ENCODE results near the gene RSPH9. TPM values are rescaled to one million over a fixed set of nuclear protein-coding genes. Genes with fewer than 3 reads are reported as not detected.

RSPH9 gene
- total and polyA plus RNA-seq, 2 donors (not counting 3 experiments of a cell fraction or from before 2014, with no cell fraction given), result 0.18 to 0.27 TPM

- dilution Hi-C loops (cut with MboI; ENCODE audit: extremely low pct_ligation_motif_present, low sequenced_read_pairs) (no loop called here), intact Hi-C loops (cut with micrococcal nuclease) (no loop called here)
- Histone ChIP-seq H3K27me3 (ENCODE audit: control insufficient read depth in 2 of 2, insufficient read depth in 2 of 2, low read length in 2 of 2) (no peaks in the 10 kb centered on the region), H3K9me3 (replicated peaks; ENCODE audit: control insufficient read depth, insufficient read depth, low read length) (no peaks in the 10 kb centered on the region), H3K36me3 (ENCODE audit: control insufficient read depth in 2 of 2, extremely low read depth in 1 of 2, insufficient read depth in 2 of 2, low read length in 2 of 2) (no peaks in the 10 kb centered on the region), H3K4me3 (replicated peaks in 1 of 3; ENCODE audit: insufficient read depth in 1 of 3, low read depth in 1 of 3, low read length in 3 of 3) (no peak overlapping the region), H3K9me1 (replicated peaks; ENCODE audit: control insufficient read depth, extremely low read depth, insufficient read depth, low read length) (no peaks in the 10 kb centered on the region), H3K4me1 (ENCODE audit: control insufficient read depth, extremely low read depth, insufficient read depth, low read length) (no peaks in the 10 kb centered on the region), H2AFZ (ENCODE audit: low read depth, low read length) (no peak overlapping the region), H3K4me2 (ENCODE audit: insufficient read depth, low read length) (no peak overlapping the region), H4K20me1 (replicated peaks; ENCODE audit: control insufficient read depth, extremely low read depth, insufficient read depth, low read length) (no peaks in the 10 kb centered on the region), H3K9ac (replicated peaks; ENCODE audit: extremely low read depth, insufficient read depth, low read length) (no peak overlapping the region), H3K27ac (ENCODE audit: insufficient read depth, low read depth, low read length) (no peak overlapping the region), H3K79me2 (ENCODE audit: control insufficient read depth, insufficient read depth, low read length) (no peaks in the 10 kb centered on the region)
- CTCF ChIA-PET, result interaction anchor here (1.0 to 1.5 kb wide), 2 partner anchors 10 to 12 kb away, joined by 4 to 13 read pairs; no protein-coding TSS in a partner anchor
- POLR2A ChIA-PET, result interaction anchor here (0.6 kb wide), 1 partner anchor 532 kb away, joined by 3 read pairs; no protein-coding TSS in a partner anchor
- FAIRE-seq (no peak), DNase-seq (ENCODE audit: low read depth, low spot score) (no peak)
- TF ChIP-seq POLR2A (IDR thresholded peaks at IDR 0.05; ENCODE audit: low read depth, low read length), result no peak
- TF ChIP-seq JUN (IDR thresholded peaks at IDR 0.05; ENCODE audit: borderline replicate concordance, insufficient read depth, insufficient read length, low read depth), result no peak
- no peak for TF ChIP-seq FOS (IDR thresholded peaks at IDR 0.05; ENCODE audit: borderline replicate concordance, insufficient read depth, low read length)
- no peak for TF ChIP-seq MYC (IDR thresholded peaks at IDR 0.05; ENCODE audit: low read depth, low read length)
- TF ChIP-seq MAX (IDR thresholded peaks at IDR 0.05; ENCODE audit: insufficient read depth, insufficient read length), result no peak
- TF ChIP-seq CTCF (IDR thresholded peaks at IDR 0.05; ENCODE audit: extremely low read depth in 1 of 2, insufficient read depth in 1 of 2, low read depth in 1 of 2, low read length in 2 of 2), result no peak
- TF ChIP-seq POLR2AphosphoS5 (IDR thresholded peaks at IDR 0.05; ENCODE audit: insufficient read depth, low read depth, low read length), result no peak
- no peak for TF ChIP-seq EZH2 (IDR thresholded peaks at IDR 0.05; ENCODE audit: borderline replicate concordance, low read depth, low read length, severe bottlenecking)
- no peak for TF ChIP-seq GATA2 (IDR thresholded peaks at IDR 0.05; ENCODE audit: insufficient read depth, insufficient read length, low read depth, low read length)
- BruUV-seq (replicated peaks), result no TSS peak
These were observed 12.5 kb downstream of the RSPH9 start for GRCh38 chr6:43657221-43657802.

All from endothelial cell of umbilical vein (primary cell).